ENCODE measurements around the gene HSPA1A.

The HSPA1A gene

DNA sequence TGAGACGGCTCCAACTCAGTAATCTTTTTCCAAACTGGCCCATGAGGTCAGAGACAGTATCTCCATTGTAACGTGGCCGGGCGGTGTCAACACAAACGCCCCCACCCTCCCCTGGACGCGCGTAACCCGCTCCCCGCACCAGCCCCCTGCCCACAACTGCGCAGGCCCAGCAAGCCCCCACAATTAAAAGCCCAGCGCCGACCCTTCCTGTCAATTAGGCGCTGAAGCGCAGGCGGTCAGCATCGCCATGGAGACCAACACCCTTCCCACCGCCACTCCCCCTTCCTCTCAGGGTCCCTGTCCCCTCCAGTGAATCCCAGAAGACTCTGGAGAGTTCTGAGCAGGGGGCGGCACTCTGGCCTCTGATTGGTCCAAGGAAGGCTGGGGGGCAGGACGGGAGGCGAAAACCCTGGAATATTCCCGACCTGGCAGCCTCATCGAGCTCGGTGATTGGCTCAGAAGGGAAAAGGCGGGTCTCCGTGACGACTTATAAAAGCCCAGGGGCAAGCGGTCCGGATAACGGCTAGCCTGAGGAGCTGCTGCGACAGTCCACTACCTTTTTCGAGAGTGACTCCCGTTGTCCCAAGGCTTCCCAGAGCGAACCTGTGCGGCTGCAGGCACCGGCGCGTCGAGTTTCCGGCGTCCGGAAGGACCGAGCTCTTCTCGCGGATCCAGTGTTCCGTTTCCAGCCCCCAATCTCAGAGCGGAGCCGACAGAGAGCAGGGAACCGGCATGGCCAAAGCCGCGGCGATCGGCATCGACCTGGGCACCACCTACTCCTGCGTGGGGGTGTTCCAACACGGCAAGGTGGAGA lies at the start of gene HSPA1A, which contains the start of gene HSPA1L:
TSS of gene HSPA1A (plus strand) at position 519 of the 814 bp plus-strand sequence. CDS start at position 733, 214 bp downstream.
TSS of gene HSPA1L (minus strand) at position 259 of the 814 bp plus-strand sequence. CDS start 3,311 bp downstream, outside the sequence.
- Histone ChIP-seq H3K9ac (no peak within 1 kb of the TSS), H3K4me1 (ENCODE audit: low read depth, poor library complexity, severe bottlenecking) (no peaks in the 10 kb centered on the region), H3K79me2 (ENCODE audit: insufficient read depth, low read depth) (no peaks in the 10 kb centered on the region), H2AFZ (ENCODE audit: low read depth) (no peak within 1 kb of the TSS), H3K36me3 (ENCODE audit: insufficient read depth) (no peaks in the 10 kb centered on the region), H3K27ac (no peak within 1 kb of the TSS), H3K27me3 (ENCODE audit: insufficient read depth, low read depth) (no peaks in the 10 kb centered on the region), H3K4me3 (IDR thresholded peaks at IDR 0.05; ENCODE audit: insufficient read depth, low read depth, low read length) (no peak within 1 kb of the TSS), H4K20me1 (ENCODE audit: insufficient read depth) (no peaks in the 10 kb centered on the region), H3K4me2 (no peak within 1 kb of the TSS)
- TF ChIP-seq, protein P1, sequence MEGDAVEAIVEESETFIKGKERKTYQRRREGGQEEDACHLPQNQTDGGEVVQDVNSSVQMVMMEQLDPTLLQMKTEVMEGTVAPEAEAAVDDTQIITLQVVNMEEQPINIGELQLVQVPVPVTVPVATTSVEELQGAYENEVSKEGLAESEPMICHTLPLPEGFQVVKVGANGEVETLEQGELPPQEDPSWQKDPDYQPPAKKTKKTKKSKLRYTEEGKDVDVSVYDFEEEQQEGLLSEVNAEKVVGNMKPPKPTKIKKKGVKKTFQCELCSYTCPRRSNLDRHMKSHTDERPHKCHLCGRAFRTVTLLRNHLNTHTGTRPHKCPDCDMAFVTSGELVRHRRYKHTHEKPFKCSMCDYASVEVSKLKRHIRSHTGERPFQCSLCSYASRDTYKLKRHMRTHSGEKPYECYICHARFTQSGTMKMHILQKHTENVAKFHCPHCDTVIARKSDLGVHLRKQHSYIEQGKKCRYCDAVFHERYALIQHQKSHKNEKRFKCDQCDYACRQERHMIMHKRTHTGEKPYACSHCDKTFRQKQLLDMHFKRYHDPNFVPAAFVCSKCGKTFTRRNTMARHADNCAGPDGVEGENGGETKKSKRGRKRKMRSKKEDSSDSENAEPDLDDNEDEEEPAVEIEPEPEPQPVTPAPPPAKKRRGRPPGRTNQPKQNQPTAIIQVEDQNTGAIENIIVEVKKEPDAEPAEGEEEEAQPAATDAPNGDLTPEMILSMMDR (conservative IDR thresholded peaks at IDR 0.05; ENCODE audit: low read depth, low read length) = no peak

- Histone ChIP-seq H3K27me3 (ENCODE audit: insufficient read depth, low read depth) (no peaks in the 10 kb centered on the region), H3K27ac (no peak overlapping the region), H3K79me2 (ENCODE audit: insufficient read depth, low read depth) (no peaks in the 10 kb centered on the region), H3K9ac (no peak overlapping the region), H2AFZ (ENCODE audit: low read depth) (no peak overlapping the region), H4K20me1 (ENCODE audit: insufficient read depth) (no peaks in the 10 kb centered on the region), H3K4me3 (IDR thresholded peaks at IDR 0.05; ENCODE audit: insufficient read depth, low read depth, low read length) (no peak overlapping the region), H3K4me1 (ENCODE audit: low read depth, poor library complexity, severe bottlenecking) (peaks cover 14% of the 10 kb centered on the region), H3K4me2 (no peak overlapping the region), H3K36me3 (ENCODE audit: insufficient read depth) (no peaks in the 10 kb centered on the region)
- TF ChIP-seq, protein P1 (conservative IDR thresholded peaks at IDR 0.05; ENCODE audit: low read depth, low read length) = no peak
Measured at GRCh38 chr6:31765559-31765909, 49.8 kb upstream of the HSPA1A start.

GRCh38 chr6:31765910-31766794 lies 49.2 kb upstream of the HSPA1A start:
- no peaks in the 10 kb centered on the region for H3K79me2 ChIP-seq (ENCODE audit: insufficient read depth, low read depth)
- TF ChIP-seq, protein P1 (conservative IDR thresholded peaks at IDR 0.05; ENCODE audit: low read depth, low read length) = no peak
- no peak overlapping the region for H3K27ac ChIP-seq
- peaks cover 20% of the 10 kb centered on the region for H3K4me1 ChIP-seq (ENCODE audit: low read depth, poor library complexity, severe bottlenecking)
- H3K9ac ChIP-seq = no peak overlapping the region
- no peak overlapping the region for H3K4me3 ChIP-seq (IDR thresholded peaks at IDR 0.05; ENCODE audit: insufficient read depth, low read depth, low read length)
- no peaks in the 10 kb centered on the region for H4K20me1 ChIP-seq (ENCODE audit: insufficient read depth)
- H2AFZ ChIP-seq (ENCODE audit: low read depth) = no peak overlapping the region
- H3K4me2 ChIP-seq = no peak overlapping the region
- no peaks in the 10 kb centered on the region for H3K36me3 ChIP-seq (ENCODE audit: insufficient read depth)
- H3K27me3 ChIP-seq (ENCODE audit: insufficient read depth, low read depth) = no peaks in the 10 kb centered on the region

DNA sequence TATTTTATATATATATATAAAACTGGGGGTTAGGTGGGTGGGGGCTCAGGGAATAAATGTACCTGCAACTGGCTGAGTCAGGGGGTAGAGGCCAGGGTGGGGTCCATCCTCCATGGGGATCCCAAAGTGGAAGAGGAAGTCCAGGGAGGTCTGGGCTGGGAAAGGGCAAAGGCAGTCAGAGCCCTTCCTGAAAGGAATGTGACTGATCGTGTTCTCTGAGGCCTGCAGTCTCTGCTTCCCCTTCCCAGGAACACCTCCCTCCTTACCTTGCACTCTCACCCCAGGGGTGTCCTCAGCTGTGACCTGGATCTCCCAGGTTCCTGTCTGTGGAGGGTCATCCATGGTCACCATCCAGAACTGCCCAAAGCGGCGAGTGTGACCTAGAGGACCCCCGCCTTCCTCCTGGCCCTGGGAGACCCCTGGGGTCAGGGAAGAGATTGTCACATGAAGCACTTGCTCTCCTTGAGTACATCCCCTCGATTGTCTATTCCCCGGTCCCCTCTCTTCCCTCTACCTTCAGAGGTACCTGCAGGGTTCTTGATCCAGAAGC lies 48.2 kb upstream of the HSPA1A start:
- TF ChIP-seq, protein P1 (conservative IDR thresholded peaks at IDR 0.05; ENCODE audit: low read depth, low read length) = no peak
- H3K4me2 ChIP-seq = no peak overlapping the region
- no peaks in the 10 kb centered on the region for H4K20me1 ChIP-seq (ENCODE audit: insufficient read depth)
- H3K27me3 ChIP-seq (ENCODE audit: insufficient read depth, low read depth) = no peaks in the 10 kb centered on the region
- H3K79me2 ChIP-seq (ENCODE audit: insufficient read depth, low read depth) = no peaks in the 10 kb centered on the region
- H3K9ac ChIP-seq = no peak overlapping the region
- no peaks in the 10 kb centered on the region for H3K36me3 ChIP-seq (ENCODE audit: insufficient read depth)
- no peak overlapping the region for H3K4me3 ChIP-seq (IDR thresholded peaks at IDR 0.05; ENCODE audit: insufficient read depth, low read depth, low read length)
- no peak overlapping the region for H2AFZ ChIP-seq (ENCODE audit: low read depth)
- no peak overlapping the region for H3K27ac ChIP-seq
- H3K4me1 ChIP-seq (ENCODE audit: low read depth, poor library complexity, severe bottlenecking) = peaks cover 21% of the 10 kb centered on the region
